ENCODE data around the gene SLC4A4.

The SLC4A4 gene

GRCh38 chr4:71587995-71588394, 249.2 kb downstream of the SLC4A4 start:
- in situ Hi-C loops (cut with MboI; ENCODE audit: low sequenced_read_pairs) = no loop called here

DNA sequence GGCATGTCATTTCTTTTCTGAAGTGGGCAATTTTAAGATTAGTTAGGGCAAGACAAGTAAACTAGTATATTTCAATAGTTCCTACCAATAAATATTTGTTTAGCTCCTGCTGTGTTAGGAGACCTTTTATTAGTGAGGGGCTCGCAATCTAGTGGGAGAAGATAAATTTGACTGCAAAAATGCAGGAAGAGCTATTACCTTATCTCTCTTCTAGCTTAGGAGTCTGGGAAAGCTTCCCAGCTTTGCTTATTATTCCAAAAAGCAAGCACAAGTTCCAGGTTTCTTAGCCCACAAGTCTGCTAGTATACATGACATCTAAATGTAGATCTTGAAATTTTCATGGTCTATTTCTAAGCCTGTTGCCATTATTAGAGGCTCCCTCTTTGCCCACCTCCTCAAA, 254.0 kb downstream of the SLC4A4 start:
- in situ Hi-C loops (cut with MboI; ENCODE audit: low sequenced_read_pairs) = no loop called here

GRCh38 chr4:71593311-71593710, 254.5 kb downstream of the SLC4A4 start:
- in situ Hi-C loops (cut with MboI; ENCODE audit: low sequenced_read_pairs) = no loop called here

- in situ Hi-C loops (cut with MboI; ENCODE audit: low sequenced_read_pairs) = no loop called here
These were observed 256.8 kb downstream of the SLC4A4 start for GRCh38 chr4:71595576-71596108.

DNA sequence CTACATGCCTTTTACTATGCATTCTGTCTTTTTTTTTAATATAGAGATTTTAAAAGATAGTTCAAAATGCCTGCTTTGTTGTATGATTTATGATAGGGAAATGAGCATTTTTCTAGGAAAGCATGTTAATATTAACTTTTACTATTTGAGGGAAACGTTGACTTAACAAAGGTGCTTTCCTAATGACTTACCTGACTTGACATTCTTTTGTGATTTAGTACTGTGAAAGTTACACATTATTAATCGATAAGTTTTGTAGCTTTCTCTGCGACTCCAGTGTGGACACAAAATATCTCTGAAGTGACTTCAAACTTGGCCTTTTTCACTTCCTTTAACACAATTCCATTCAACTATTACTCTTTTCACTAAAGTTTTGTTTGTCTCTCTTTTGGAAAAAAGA, 260.8 kb downstream of the SLC4A4 start:
- in situ Hi-C loops (cut with MboI; ENCODE audit: low sequenced_read_pairs) = no loop called here

DNA sequence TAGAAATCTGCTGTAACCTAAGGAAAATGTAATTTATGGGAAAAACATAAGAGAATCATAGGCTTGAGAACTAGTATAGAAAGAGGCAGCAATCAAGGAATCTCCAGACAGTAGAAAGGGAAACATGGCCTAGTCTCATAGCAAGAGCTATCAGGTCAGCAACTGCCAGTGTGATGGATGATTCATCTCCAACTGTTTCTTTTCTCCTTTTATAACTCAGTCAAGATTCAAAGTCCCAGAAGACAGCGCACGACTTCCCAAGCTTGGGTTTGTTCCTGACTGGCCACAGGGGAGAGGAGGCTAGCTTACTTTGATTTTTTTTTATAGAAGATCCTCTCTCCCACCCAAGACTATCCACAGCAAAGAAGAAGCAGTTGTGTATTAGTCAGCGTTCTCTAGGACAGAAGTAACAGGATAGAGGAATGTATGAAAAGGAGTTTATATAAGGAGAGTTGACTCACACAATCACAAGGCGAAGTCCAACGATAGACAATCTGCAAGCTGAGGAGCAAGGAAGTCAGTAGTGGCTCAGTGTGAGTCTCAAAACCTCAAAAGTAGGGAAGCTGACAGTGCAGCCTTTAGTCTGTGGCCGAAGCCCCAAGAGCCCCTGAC, 263.6 kb downstream of the SLC4A4 start:
- in situ Hi-C loops (cut with MboI; ENCODE audit: low sequenced_read_pairs) = no loop called here

DNA sequence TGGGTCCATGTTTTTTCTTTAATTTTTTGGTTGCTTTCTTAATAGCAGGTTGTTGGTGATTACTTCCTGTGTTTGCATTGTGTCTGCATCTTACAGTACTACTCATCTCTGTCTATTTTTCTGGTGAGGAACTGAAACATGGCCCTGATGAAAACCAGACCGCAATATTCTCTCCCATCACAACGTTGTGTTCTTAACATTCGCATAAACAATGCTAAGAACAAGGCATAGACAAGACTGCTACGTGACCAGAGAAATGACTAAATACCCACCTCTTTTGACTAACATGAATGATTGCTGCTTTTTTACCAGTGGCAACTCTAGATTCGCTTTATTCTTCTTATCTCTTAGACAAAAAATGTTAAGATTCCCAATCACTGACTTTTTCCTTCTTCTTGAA, 266.0 kb downstream of the SLC4A4 start:
- in situ Hi-C loops (cut with MboI; ENCODE audit: low sequenced_read_pairs) = no loop called here

- in situ Hi-C loops (cut with MboI; ENCODE audit: low sequenced_read_pairs) = no loop called here
These were observed 268.3 kb downstream of the SLC4A4 start for GRCh38 chr4:71607109-71607508.

DNA sequence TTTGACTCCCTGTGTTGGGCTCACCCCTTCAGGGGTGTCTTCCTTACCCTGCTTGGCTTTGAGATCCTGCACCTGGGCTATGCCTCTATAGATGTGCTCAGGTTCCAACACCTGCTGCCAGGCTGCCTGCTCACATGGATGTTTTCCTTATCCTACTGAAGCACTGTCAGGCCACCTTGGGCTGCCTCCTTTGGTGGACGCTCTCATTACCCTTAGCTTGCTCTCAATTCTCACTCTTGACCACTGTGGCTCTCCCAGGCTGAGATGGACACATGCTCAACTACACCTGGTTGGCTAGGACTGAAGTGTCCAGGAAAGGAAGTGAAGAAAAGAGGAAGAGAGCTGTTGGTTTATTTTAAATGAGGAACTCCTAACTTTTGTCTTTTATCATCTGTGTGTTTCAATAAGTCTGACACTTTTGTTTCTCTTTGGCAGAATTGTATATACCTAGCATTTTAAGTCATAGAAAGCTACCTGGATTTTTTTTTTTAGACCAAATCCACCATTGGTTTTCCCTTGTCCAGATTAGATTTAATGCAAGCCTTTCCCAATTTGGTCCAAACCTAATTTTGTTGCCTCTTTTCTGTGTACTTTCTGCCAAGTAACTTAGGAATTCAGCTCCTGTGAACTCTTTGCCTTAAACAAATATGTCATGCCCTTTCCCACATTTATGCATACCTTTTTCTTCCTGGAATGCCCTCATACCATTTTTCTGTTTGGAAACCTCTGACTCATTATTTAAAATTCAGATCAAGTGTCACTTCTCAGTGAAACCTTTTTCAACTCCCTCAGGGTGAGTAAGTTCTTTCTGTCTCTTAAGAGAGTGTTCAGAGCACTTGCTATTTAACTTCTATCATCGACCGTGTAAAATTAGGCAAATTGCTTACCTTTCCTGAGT, 269.2 kb downstream of the SLC4A4 start:
- in situ Hi-C loops (cut with MboI; ENCODE audit: low sequenced_read_pairs) = no loop called here

DNA sequence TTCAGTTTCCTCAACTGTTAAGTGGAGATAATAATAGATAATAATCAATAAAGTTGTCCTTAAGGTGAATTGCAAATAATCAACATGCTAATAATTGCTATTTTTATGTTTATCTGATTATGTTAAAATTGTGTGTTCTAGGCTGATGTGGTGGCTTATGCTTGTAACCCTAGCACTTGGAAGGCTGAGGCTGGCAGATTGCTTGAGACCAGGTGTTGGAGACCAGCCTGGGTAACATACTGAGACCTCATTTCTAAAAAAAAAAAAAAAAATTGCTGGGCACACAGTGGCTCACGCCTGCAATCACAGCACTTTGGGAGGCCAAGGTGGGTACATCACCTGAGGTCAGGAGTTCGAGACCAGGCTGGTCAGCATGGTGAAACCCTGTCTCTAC, 269.9 kb downstream of the SLC4A4 start:
- in situ Hi-C loops (cut with MboI; ENCODE audit: low sequenced_read_pairs) = no loop called here

DNA sequence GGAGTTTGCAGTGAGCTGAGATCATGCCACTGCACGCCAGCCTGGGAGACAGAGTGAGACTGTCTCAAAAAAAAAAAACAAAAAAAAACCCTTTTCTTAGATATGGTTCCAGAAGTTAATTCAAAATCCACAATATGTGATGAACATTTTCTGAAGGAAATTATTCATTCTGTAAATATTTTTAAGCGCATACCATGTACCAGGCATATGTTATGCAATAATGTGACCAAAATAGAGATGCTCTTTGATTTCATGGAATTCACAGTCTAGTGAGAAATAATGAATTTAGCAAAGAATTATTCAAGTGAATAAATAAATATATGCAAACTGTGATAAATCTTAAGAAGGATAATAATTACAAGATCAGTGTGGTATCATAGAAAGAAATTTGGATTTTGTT, 270.3 kb downstream of the SLC4A4 start:
- in situ Hi-C loops (cut with MboI; ENCODE audit: low sequenced_read_pairs) = no loop called here

- in situ Hi-C loops (cut with MboI; ENCODE audit: low sequenced_read_pairs) = no loop called here
These were observed 270.8 kb downstream of the SLC4A4 start for GRCh38 chr4:71609651-71610050.

- in situ Hi-C loops (cut with MboI; ENCODE audit: low sequenced_read_pairs) = no loop called here
These were observed 275.8 kb downstream of the SLC4A4 start for GRCh38 chr4:71614621-71615020.

GRCh38 chr4:71616168-71616811, 277.5 kb downstream of the SLC4A4 start:
- in situ Hi-C loops (cut with MboI; ENCODE audit: low sequenced_read_pairs) = no loop called here

All from hTERT RPE-1 (cell line).